Thymus (tissue), 11 donors: Measurements from ENCODE around the gene FAM117A. TPM values are rescaled to one million over a fixed set of nuclear protein-coding genes. Genes with fewer than 3 reads are reported as not detected.

Experiments
- DNase-seq, 9 donors: peaks; one replicate each; pipeline ENCODE4 v3.0.0-alpha.2; 2013; ENCODE audit warnings: low spot score in 9 of 9, low read depth in 6 of 9, missing footprints in 1 of 9
- H3K27ac ChIP-seq, 2 donors: one replicate each; pipeline ENCODE4 v1.5.1; 2013; ENCODE audit warnings: control low read depth in 1 of 2, low read depth in 1 of 2, low read length in 1 of 2, mild to moderate bottlenecking in 1 of 2, moderate library complexity in 1 of 2
- H3K27me3 ChIP-seq, 2 donors: one replicate each; pipeline ENCODE4 v1.5.1; 2013; ENCODE audit warnings: low read length in 1 of 2; ENCODE audit not compliant: control insufficient read depth in 2 of 2, insufficient read depth in 1 of 2
- H3K36me3 ChIP-seq, 2 donors: one replicate each; pipeline ENCODE4 v1.5.1; 2013; ENCODE audit warnings: low read length in 1 of 2, mild to moderate bottlenecking in 1 of 2, moderate library complexity in 1 of 2; ENCODE audit not compliant: control insufficient read depth in 2 of 2, insufficient read depth in 2 of 2
- H3K4me1 ChIP-seq, 2 donors: one replicate each; pipeline ENCODE4 v1.5.1; 2013; ENCODE audit warnings: low read length in 2 of 2; ENCODE audit not compliant: control insufficient read depth in 2 of 2, insufficient read depth in 2 of 2
- H3K4me3 ChIP-seq, 2 donors: one replicate each; pipeline ENCODE4 v1.5.1; 2013; ENCODE audit warnings: low read length in 2 of 2, control low read depth in 1 of 2, mild to moderate bottlenecking in 1 of 2
- H3K9me3 ChIP-seq, 2 donors: one replicate each; pipeline ENCODE4 v1.5.1; 2013; ENCODE audit warnings: low read length in 1 of 2, mild to moderate bottlenecking in 1 of 2; ENCODE audit not compliant: control insufficient read depth in 2 of 2, insufficient read depth in 1 of 2
- WGBS: extraction: QIAGEN DNeasy Blood & Tissue Kit; methylation state at CpG from one replicate; pipeline ENCODE4 v1.1.7; 2013; 5-methylcytosine and 5-hydroxymethylcytosine counted together
- polyA plus RNA-seq: library from polyadenylated mRNA; stranded (reverse); fragments of 200-250 nt; gene quantifications from one replicate; pipeline ENCODE4 v1.2.3, GENCODE V29; 2013
- total RNA-seq: library from RNA; stranded (reverse); fragments of 120-200 nt; gene quantifications from one replicate; pipeline ENCODE4 v1.2.4, GENCODE V29; 2013
- donor health status: healthy.

FAM117A gene
- total and polyA plus RNA-seq, 2 donors: 10.3 to 13.6 TPM

DNA sequence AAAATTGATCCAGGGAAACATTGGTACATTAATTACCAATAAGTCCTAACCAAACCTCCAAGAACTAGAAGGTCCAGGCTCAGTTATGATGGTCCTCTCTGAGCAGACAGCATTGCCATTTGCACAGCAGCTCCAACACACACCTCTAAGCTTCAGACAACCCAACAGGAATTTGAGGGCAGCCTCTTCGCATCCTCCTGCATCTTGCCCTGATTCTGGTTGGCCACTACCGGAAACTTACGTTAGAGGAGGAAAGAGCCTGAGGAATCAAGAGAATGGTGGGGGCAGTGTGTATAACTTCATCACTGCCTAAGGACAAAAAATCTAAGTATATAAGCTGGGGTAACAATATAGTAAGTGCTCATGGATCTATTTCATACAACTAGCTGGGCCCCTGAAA lies 15.7 kb downstream of the FAM117A start:
- Histone ChIP-seq H3K9me3 (no peaks in the 10 kb centered on the region), H3K4me1 (peaks cover 61 to 79% of the 10 kb centered on the region in 2 donors), H3K27ac (peak overlapping the region; percentile 89 to 93)

DNA sequence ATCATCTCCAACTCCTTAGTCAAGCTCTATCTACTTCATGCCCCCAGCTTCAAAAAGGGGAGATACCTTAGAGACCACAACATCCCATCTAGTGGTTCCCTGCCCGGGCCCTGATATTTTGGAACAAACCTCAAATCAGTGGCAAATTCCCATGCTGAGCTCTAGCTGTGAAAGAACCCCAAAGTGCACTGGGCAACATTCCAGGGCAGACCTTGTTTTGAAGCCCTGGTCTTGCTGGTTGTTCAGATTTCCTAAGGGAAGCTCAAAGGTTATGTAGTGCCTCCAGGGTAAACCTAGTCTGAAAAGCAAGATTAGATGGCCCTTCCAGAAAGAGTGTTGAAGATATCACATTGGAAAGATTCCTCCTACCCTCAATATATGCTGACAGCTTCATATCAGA lies 16.3 kb downstream of the FAM117A start:
- WGBS: 7% methylated on average over 1 of the region's 1 CpG
- no peaks in the 10 kb centered on the region for H3K9me3 ChIP-seq

More for the DNA sequence above, 15.7 kb downstream of the FAM117A start:
- DNase-seq: peak in 1 of 9 donors; percentile 66
- Histone ChIP-seq H3K27me3 (no peaks in the 10 kb centered on the region), H3K4me3 (peak overlapping the region in 1 of 2 donors; percentile 11), H3K36me3 (peaks cover 0 to 3% of the 10 kb centered on the region in 2 donors)
- WGBS: 8% methylated on average over 3 of the region's 3 CpGs

DNA sequence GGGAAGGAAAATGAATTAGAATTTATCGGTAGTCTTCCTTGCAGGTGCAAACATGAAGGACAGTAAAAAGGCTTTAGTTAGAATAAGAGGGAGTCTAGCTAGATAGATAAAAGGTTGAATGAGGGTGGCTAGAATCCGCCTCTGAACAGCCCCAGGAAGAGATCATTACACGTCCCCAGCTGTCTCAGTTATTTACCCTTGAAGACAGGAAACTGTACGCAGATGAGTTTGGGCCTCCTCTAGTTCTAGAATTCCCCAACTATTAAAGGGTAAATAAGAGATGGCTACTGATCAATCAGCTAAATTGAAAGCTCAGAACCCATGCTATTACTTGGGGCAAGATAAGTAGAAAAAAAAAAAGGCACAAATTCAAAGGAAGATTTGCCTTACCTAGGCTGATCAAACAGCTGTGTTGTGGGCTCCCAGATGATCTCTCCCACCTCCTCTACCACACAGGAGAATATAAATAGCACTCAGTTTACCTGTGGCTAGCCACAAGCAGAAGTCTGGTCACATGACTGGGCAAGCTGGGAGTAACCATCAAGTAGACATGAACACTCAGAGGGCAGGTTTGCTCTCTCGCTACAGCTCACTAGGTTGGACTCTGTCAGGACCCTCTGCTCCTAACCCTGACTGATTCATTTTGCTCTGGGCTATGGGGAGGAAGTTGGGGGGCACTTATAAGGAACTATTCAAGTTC lies 17.0 kb downstream of the FAM117A start:
- 9% methylated on average over 5 of the region's 5 CpGs for WGBS
- Histone ChIP-seq H3K27me3 (no peaks in the 10 kb centered on the region), H3K27ac (peak overlapping the region; percentile 89 to 93), H3K36me3 (no peaks in the 10 kb centered on the region), H3K9me3 (no peaks in the 10 kb centered on the region), H3K4me3 (peak overlapping the region; percentile 0 to 37), H3K4me1 (peaks cover 67 to 81% of the 10 kb centered on the region in 2 donors)
- peak in 2 of 9 donors; percentile 51 to 81 for DNase-seq

More for the DNA sequence above, 16.3 kb downstream of the FAM117A start:
- H3K27me3 ChIP-seq: no peaks in the 10 kb centered on the region
- DNase-seq: peak in 1 of 9 donors; percentile 25
- no peaks in the 10 kb centered on the region for H3K36me3 ChIP-seq
- peak overlapping the region; percentile 89 to 93 for H3K27ac ChIP-seq
- H3K4me1 ChIP-seq: peaks cover 66 to 81% of the 10 kb centered on the region in 2 donors
- no peak overlapping the region for H3K4me3 ChIP-seq

DNA sequence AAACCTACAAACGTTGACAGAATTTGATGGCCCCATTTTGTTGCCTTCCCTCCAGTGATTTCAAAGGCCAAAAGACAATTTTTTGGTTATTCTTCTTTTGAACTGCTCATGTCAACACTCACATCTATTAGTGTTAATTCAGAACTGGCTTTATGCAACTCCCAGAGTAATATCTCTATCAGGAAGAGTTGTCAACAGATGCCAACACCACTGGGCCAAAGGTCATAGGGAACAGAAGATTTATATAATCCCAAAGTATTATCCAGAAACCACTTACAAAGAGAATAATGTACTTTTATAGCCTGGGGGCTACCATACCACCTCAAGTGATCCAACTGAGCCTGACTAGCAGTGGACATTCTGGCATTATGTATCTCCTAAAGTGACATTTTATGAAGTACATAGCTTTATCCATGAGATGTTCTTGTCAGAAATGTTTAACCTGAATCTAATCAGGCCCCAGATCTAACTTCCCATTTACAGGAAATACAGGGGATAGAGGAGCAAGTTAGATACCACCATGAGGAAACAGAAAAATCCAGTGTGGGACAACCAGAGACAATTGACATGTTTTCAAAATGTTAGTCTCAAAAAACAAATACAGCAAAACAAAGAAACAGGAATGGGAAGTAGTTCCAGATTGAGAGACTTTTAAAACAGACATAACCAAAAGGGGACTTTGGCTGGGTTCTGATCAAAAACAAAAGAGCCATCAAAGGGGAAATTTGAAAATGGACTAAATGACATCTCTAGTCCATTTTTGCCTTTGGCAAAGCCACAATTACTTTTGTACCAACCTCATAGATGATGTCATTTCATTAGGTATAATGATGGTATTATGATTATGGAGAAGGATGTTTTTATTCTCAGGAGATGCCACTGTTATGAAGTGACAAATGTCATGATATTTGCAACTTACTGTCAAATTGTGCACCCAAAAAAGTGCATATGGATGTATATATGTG lies 18.5 kb downstream of the FAM117A start:
- H3K36me3 ChIP-seq: no peaks in the 10 kb centered on the region
- peaks cover 81 to 94% of the 10 kb centered on the region in 2 donors for H3K4me1 ChIP-seq
- no peaks in the 10 kb centered on the region for H3K9me3 ChIP-seq
- peak overlapping the region; percentile 25 to 93 for H3K27ac ChIP-seq
- WGBS: 78% methylated on average over 1 of the region's 1 CpG
- DNase-seq: no peak
- H3K27me3 ChIP-seq: no peaks in the 10 kb centered on the region
- H3K4me3 ChIP-seq: no peak overlapping the region

DNA sequence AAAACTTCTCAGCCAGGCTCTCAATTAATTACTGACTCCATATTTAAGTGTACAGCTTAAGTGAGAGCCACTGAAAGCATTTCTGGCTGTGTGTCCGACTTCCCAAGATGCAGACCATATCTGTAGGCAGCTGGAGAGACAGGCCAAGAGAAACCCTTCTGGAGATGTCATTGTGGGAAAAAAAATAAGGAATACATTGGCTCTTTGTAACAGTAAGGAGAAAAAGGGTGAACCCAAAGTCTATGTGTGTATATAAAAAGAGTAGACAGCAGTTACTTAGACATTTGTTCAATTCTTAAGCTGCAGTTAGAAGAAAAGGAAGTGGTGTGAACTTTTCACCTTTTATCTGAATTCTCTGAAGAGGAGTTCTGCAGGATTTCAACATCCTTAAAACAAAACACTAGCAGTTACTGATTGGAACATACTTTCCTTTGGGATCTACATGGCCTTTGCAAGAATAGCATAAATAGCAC lies 21.7 kb downstream of the FAM117A start:
- 45% methylated on average over 1 of the region's 1 CpG for WGBS
- peak in 2 of 9 donors; percentile 47 to 80 for DNase-seq
- Histone ChIP-seq H3K36me3 (no peaks in the 10 kb centered on the region), H3K27me3 (no peaks in the 10 kb centered on the region), H3K4me3 (peak overlapping the region; percentile 1 to 51), H3K9me3 (no peaks in the 10 kb centered on the region), H3K27ac (peak overlapping the region; percentile 89 to 93), H3K4me1 (peaks cover 83 to 95% of the 10 kb centered on the region in 2 donors)

DNA sequence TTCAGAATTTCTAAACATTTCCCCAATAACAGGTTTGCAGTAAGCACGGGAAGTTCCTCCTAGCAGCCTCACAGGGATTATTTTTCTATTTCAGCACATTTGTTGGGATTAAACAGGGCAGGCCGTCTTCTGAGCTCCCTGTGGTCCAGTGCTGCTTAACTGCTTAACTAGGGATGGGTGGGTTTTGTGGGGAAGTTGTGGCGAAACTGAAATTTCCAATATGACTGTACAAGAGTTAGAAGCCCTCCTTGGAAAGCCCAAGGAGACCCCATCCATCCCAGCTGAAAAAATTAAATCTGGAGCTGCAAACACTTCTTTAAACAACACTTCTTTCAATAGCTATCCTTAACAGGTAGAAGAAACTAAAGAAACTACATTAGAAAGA lies 22.2 kb downstream of the FAM117A start:
- Histone ChIP-seq H3K27ac (peak overlapping the region; percentile 93 to 94), H3K36me3 (no peaks in the 10 kb centered on the region), H3K27me3 (no peaks in the 10 kb centered on the region), H3K4me3 (peak overlapping the region; percentile 1 to 51), H3K4me1 (peaks cover 84 to 95% of the 10 kb centered on the region in 2 donors), H3K9me3 (no peaks in the 10 kb centered on the region)
- no peak for DNase-seq
- WGBS: 15% methylated on average over 3 of the region's 3 CpGs

DNA sequence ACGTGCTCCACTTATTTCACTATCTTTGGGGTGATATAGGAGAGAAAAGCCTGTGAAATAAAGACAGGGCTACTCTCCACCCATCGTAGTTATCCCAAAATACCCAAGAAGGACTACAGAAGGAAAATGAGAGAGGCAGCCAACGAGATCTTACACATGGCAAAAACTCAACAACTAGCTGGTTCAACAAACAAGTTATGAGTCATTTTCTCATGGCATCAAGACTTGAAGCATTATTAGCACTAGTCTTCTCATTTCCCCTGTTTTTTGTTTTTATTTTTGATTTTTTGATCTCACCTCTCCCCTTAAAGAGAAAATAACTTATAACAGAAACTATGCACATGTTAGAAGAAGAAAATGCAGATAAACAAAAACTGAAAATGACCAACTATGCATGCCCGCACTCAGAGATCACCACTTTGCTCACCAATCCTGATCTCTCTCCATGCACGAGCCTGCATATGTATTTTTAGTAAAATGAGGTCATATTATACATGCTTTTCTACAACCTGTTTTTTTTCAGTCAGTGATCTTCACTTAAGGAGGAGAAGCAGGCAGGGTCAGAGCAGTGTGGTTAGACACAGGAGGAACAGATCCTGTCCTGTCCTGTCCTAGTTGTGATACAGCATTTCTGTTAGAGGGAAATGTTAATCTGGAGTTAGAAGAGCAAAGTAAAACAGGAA lies 22.8 kb downstream of the FAM117A start:
- H3K27ac ChIP-seq: peak overlapping the region; percentile 93 to 96
- no peaks in the 10 kb centered on the region for H3K27me3 ChIP-seq
- H3K4me3 ChIP-seq: peak overlapping the region in 1 of 2 donors; percentile 51
- H3K9me3 ChIP-seq: no peaks in the 10 kb centered on the region
- peaks cover 83 to 92% of the 10 kb centered on the region in 2 donors for H3K4me1 ChIP-seq
- DNase-seq: peak in 1 of 9 donors; percentile 48
- WGBS: 61% methylated on average over 5 of the region's 5 CpGs
- no peaks in the 10 kb centered on the region for H3K36me3 ChIP-seq

DNA sequence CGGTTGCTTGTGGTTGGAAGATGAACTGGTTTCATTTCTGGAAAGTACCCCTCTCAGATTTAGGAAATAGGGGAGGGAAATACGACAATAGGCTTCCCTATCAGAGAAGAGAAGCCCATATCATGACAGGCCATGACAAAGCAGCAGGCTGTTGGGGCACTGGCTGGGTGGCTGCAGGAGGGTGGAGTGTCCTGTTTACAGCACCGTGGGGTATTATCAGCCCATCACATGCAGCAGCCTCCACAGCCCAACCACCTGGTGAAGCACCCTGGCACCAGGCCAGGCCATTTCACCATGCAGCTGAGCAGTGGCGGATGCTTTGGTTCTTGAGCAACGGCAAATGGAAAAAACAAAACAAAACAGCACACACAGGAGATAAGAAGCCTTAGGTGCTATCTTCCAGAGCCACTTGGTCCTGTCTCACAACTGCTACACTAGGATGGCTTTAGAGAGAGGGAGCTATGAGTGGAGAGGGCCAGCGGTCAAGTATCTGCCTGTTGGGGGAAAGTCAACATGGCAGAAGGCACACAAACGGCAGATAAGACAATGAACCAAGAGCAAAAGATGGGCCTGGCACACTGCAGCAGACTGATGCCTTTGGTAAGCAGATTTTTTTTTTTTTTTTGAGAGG lies 24.2 kb downstream of the FAM117A start:
- H3K4me1 ChIP-seq: peaks cover 70 to 82% of the 10 kb centered on the region in 2 donors

More for the DNA sequence above, 24.2 kb downstream of the FAM117A start:
- Histone ChIP-seq H3K27me3 (no peaks in the 10 kb centered on the region), H3K36me3 (no peaks in the 10 kb centered on the region), H3K27ac (peak overlapping the region; percentile 93 to 99), H3K9me3 (no peaks in the 10 kb centered on the region), H3K4me3 (peak overlapping the region; percentile 5 to 51)
- 2% methylated on average over 7 of the region's 7 CpGs for WGBS
- DNase-seq: peak in 6 of 9 donors; percentile 60 to 91 (median 78)
